ENCODE results near the gene IZUMO4.

Gene IZUMO4, protein sequence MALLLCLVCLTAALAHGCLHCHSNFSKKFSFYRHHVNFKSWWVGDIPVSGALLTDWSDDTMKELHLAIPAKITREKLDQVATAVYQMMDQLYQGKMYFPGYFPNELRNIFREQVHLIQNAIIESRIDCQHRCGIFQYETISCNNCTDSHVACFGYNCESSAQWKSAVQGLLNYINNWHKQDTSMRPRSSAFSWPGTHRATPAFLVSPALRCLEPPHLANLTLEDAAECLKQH

DNA sequence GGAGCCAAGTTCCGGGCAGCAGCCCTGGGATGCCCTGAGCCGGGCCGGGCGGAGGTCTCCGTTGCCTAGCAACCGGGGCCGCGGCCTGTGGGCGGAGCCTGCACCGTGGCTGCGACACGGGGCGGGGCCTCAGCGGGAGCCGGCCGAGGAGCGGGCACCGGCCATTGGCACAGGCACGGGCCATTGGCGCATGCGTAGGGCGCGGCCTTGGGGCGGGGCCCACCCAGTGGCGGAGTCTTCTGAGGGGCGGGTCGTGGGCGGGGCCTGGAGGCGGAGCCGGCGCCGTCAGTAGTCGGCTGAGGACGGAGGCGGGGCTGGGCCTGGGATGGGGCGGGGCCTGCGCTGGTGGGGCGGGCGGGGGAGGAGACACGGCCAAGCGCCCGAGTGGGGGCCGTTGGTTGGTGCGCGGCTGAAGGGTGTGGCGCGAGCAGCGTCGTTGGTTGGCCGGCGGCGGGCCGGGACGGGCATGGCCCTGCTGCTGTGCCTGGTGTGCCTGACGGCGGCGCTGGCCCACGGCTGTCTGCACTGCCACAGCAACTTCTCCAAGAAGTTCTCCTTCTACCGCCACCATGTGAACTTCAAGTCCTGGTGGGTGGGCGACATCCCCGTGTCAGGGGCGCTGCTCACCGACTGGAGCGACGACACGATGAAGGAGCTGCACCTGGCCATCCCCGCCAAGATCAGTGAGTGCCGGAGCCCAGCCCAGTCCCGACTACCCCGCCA is at the start of gene IZUMO4:
TSS of gene IZUMO4 (plus strand) at position 436 of the 723 bp plus-strand sequence. CDS start at position 467, 31 bp downstream.
- DNase-seq = peak; percentile 100

DNA sequence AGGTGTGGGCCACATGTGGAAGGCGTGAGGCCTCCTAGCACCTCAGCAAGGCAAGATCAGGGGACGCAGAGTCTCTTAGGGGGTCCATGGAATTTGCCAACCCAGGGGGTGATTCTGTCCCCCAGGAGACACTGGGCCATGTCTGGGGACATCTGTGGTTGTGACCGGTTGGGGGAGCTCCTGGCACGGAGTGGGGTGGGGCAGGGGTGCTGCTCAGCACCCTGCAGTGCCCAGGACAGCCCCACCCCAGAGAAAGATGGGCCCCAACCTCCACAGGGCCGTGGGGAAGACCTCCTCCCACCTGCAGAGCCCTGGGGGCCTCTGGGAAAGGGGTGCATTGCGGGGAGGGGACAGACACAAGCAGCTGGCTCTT is 49.7 kb upstream of the IZUMO4 start:
- DNase-seq = no peak

DNA sequence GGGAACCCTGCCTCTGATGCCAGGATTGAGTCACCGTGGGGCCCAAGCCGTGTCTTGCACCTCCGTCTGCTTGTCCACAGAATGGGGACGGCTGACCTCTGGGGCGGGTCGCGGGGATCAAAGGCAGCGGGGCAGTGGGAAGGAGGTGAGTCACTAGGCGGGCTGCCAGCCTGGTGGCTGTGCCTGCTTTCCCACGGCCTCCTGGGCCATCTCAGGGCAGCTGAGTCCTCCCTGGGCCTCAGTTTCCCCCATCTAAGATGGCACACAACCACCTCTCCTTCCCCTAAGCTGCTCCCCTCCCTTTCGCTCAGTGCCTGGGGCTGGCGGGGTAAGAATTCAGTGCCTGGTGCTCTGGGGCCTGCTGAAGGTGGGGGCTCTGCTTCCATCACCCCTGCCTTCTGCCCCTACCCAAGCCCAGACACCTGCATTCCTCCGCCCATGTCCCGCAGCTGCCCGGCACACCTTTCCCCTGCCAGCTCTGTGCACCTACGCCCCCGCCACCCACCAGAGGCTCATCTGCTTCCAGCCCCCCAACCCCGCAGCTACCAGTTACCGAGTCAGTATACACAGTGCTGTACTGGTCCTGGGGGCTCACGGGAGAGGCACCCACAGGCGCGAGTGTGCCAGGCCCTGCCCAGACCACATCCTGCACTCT is 49.1 kb upstream of the IZUMO4 start:
- DNase-seq = no peak

DNA sequence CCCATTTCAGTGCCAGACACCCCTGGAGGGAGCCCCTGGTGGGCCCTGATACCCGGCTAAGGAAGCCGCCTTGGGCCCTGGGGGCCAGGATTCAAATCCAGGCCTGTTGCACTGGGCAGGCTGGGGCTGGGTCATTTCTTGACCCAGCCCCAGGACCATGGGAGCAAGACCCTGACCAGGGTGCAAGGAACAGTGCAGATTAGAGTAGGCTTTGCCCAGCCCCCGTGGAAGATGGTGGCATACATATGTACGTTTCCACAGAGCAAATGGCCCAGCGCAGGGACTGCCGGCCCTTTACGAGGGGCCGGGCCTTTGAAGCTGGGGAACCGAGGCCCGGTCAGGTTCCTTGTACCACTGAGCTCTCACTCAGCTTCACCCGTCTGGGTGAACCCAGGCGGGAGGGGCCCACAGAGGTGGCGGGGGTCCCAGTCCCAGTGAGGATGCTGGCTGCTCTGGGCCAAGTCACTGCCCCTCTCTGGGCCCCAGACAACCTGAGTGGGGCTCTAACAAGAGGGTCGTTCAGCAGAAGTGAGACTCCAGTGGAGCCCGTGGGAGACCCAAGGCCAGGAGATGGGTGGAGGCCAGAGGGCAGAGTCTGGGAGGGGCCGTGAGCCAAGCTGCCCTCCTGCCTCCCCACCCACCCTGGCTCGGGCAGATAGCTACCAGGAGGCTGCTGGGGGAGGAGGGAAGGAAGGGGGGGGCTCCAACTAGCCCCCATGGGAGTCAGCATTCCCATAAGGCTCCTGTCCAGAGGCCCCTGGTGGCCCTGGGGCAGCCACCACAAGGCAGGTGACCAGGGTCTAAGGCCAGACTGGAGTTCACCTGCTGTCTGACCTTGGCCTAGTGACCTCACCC is 48.4 kb upstream of the IZUMO4 start:
- no peak for DNase-seq

DNA sequence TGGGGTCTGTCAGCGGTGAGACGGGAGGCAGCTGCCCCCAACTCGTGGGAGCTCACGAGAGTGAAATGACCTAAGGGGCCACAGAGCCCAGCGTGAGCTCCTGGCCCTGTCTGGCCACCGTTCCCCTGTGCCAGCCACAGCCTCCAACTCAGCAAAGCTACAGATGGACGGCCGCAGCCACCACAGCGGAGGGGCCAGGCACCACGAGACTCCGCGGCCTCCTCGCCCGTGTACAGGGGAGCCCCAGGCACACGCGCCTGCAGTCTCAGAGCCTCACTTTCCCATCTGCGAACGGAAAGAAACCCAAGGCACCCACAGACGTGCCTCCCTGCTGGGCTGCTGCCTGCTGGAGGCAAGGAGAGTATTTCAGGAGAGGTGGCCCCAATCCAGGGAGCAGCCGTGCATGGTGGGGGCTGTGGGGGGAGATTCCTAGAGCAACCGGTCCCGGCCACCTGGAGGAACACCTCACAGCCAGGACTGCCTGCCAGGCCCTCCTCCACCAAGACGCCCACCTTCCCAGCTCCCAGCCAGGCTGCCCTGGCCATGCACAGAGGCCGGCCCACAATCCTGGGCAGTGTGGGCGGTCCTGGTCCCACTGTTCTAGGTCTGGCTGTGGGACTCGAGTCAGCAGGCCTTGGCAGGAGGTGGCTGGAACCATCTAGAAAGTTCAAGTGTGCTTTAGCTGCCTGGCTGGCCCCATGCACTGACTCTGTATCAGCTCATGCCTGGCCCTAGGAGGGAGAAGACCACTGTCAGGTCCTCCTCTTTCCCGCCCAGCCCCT is 47.6 kb upstream of the IZUMO4 start:
- DNase-seq = no peak

DNA sequence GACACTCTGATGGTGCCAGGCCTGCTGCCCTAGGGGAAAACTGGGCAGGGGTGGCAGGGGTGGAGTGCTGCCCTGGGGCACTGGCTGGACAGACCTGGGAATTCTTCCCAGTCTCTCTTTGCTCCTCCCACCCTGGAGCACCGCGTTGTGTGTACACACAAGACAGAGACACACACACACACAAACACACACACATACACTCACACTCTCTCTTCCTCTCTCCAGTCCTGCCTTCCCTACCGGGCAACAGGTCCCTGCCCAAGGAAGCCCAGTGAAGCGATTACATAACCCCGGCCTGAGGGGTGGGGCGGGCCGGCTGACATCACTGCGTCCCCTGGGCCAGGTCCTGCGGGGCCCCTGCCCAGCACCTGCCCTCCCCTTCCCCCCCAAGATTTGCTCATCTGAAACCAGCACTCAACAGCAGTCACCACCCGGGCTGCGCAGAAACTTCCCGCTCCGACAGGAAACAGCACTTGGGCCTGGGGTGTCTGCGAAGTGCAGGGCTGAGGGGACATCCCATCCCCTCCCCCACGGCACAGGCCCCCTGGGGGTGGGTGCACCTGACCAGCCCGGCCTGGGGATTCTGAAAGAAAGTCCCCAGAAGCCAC is 46.9 kb upstream of the IZUMO4 start:
- DNase-seq = peak; percentile 53 to 64

DNA sequence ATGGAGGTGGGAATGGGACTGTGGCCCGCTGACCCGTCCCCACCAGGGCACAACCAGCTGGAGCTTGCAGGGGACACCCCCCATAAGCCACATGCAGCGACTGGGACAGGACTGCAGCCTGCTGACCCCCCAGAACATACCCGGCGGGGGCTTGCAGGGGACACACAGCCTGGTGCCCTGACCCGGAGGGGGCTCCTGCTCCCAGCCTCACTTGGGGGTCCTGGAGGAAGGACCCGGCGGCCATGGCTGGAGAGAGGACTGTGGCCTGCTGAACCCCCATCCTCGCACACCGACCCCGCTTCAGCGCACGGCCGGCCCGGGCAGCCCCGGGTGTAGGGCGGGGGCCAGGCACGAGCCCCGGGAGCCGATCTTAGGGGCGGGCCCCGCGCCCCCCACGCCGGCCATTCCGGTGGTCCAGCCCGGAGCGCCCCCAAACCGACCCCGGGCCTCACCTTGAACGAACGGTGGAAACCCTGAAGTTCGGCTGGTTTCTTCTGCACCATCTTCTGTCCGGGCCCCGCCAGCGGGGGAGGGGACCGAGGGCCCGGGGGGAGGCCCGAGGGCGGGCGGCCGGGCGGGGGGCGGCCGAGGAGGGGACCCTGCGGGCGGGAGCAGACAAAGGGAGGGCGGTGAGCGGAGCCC is 46.2 kb upstream of the IZUMO4 start:
- DNase-seq = no peak

DNA sequence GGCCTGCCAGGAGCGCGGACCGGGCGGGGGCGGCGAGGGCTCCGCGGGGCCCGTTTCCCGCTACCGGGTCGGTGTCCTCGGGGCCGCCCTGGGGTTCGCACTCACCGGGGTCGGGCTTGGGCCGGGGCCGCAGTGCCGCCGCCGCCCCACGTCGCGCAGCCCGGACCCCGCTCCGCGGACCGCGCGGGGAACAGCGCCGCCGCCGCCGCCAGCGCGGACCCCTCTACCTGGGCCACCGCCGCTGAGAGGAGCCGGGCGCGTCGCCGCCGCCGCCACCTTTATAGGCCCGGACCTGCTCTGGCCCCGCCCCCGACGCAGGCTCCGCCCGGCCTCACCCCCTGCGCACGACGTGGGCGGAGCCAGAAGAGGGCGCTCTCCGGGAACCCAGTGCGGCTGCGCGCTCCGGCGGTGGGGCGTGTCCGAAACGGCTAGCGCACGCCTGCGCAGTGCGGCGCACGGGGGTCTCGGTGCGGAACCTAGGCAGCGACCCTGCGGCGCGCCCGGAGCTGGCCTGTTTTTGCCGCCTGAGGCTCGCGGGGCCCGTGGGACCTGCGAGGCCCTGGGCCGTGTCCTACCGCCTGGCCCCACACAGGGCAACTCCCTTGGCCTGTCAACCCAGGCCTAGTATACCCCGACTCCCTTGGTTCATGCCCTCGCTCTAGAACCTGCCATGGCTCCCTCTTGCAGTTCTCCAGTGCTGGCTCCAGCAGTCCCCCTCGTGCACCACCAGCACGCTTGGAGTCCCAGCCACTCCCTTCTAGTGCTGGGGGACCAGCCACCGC is 45.5 kb upstream of the IZUMO4 start, which contains the start of gene MKNK2:
TSS of gene MKNK2 (minus strand) at position 254 of the 782 bp plus-strand sequence. CDS start 393 bp downstream, outside the sequence.
- DNase-seq = peak; percentile 96 to 97

DNA sequence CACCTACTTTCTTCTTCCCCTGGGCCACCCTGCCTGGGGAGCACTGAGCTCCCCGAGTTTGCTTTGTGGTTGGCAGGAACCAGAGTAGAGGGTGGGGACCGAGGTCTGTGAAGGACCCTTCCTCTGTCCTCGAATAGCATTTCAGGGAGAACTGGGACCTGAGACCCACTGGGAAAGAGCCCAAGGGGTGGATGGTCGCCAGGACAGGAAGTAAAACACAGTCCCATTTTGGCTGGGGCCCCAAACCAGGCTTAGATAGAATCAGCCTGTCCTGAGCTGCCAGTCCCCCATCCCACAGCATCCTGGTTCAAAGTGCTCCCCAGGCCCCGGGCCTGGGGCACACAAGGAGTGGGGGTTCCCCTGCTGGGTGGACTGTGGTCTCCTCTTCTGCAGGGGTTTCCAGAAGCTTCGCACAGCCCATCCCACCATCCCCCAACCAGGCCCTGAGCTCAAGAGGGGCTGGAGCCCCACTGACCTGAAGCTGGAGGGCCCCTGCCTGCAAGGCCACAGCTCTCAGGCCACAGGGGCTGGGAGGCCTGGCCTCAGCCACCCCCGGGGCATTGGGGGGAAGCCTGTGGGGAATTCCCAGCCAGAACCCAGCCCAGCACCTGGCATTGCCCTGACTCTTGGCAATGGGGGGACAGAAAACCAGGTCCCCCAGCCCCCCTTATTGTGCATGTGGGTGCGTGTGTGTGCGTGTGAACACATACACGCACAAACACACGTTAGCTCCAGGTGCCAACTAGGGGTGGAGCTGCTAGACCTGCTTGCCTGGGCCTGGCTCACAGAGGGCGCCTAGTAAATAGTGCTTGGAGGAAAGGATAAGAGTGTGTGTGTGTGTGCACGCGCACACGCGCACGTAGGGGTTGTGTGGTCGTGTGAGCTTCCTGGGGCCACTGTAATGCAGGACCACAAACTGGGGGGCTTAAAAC is 44.7 kb upstream of the IZUMO4 start:
- DNase-seq = peak in 1 of 2 donors; percentile 38

DNA sequence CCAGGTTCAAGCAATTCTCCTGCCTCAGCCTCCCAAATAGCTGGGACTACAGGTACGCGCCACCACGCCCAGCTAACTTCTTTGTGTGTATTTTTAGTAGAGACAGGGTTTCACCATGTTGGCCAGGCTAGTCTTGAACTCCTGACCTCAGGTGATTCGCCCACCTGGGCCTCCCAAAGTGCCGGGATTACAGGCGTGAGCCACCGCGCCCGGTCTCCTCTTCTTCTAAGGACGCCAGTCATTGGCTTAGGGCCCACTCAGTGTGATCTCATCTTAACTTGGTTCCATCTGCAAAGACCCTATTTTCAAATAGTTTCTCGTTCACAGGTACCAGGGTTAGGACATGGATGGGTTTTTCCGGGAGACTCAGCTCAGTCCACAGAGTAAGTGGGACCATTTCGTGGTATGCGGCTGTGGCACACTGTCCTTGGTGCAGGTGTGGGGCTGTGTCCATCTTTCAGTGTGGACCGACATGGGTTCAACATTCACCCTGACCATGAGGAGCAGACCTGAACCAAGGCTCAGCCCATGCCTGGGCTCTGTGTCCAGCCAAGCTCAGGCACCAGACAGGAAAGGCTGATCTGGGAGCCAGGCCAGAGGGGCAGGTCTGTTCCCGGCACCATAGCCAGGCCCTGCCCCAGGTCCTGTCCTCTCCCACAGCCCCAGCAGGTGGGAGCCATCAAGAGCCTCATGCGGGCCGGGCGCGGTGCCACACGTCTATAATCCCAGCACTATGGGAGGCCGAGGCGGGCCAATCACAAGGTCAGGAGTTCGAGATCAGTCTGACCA is 42.9 kb upstream of the IZUMO4 start:
- DNase-seq = no peak

DNA sequence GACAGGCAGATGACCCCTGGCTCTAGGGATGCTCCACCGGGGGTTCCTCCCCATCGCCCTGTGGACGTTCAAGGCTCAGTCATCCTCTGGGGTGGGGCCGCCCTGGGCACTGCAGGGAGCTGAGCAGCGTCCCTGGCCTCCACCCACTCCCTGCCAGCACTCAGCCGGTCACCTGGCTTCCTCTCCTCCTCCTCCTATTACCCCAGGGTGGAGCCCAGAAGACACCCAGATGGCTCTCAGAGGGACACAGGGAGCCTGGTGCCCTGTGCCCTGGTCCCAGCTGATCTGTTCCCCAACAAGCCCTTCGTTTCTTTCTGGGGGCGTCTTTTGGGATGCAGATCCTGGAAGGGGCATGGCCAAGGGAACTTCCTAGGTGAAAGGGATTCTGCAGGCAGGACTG is 42.0 kb upstream of the IZUMO4 start:
- DNase-seq = no peak

DNA sequence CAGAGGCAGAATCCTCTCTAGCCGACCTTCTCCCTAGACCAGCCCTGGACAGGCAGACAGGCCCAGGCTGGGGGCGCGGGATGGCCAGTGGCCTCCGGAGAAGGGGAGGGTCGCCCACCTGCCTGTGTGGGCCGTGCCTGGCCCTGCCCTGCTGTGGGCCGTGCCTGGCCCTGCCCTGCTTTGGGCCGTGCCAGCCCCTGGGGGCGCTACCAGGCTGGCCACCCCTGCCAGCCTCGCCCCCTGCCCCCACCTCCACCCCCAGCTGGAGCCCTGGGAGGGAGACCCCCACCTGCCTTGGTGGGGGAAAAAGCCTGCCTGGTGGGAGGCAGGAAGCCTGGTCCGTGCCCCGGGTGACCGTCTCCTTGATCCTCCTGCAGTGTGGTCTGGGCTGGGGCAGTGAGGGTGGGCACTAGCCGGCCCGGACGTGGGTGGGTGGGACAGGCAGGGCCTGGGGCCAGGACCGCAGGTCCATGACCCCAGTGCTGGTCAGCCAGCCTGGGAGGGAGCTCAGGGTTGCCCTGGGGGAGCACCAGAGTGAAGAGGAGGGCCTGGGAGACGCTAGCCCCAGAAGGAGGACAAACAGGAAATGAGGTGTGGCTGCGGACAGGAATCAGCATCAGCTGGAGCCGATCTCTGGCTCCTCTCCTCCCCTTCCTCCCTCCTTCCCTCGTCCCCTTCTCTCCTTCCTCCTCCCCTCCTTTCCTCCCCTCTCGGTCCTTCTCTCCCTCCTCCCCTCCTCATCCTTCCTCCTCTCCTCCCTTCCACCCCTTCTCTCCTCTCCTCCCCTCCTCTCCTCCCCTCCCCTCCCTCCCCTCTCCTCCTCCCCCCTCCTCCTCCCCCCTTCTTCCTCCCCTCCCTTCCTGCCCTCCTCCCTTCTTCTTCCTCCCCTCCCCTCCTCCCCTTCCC is 40.5 kb upstream of the IZUMO4 start:
- DNase-seq = no peak

DNA sequence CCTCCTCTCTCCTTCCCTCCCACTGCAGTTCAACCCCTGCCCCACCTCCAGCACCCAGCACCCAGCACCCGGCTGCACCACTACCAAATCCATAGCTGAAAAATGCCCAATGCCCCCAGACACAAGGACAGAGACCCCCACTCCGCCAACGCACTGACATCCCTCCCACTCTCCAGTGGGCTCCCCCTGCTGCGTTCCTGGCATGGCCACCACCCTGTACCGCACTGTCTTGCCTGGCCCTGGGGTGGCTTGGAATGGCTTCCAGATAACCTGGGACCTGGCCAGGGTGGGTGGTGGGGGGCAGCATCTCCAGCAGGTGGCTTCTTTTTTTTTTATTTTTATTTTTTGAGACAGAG is 39.9 kb upstream of the IZUMO4 start:
- no peak for DNase-seq

DNA sequence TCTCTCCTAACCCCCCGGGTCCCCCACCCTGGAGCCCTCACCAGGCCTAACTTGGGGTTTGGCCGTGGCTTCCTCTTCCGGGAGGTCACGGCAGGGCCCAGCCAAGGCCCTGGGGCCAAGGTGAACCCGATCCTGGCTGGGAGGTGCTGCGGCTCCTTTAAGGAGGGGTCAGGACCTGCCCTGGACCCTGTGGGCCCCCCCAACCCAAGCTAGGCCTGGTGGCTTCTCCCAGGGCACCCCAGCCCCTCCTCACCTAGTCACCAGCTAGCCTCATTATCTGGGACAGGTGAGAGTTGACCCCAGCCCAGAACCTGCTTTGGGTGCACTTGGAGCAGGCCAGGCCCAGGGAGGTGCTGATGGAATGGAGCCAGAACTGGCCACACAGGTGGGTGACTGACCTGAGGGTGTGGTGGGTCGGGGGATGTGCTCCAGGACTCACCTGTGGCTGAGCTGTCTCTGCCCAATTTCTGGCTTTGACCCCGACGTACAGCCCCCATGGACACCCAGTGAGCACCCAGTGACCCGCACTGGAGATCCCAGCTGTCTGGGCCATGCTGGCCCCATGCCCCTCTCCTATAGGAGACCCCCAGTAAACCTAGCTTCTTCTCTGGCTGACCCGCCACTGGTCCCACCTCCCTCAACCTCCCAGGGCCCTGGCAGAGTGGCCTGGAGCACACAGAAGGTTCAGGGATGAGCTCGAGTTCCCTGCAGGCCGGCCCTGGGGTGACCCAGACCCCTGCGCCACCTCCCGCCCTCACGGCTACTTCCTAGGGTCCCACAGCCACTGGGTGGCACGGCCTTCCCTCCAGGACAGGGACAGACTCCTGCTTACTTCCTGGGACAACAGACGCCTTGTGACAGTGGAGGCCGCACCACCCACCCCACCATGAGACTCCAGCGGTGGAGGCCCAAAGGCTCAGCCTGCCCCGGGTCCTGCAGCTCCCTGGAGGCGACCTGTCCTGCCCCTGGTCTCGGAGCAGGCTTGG is 38.9 kb upstream of the IZUMO4 start:
- DNase-seq = no peak

DNA sequence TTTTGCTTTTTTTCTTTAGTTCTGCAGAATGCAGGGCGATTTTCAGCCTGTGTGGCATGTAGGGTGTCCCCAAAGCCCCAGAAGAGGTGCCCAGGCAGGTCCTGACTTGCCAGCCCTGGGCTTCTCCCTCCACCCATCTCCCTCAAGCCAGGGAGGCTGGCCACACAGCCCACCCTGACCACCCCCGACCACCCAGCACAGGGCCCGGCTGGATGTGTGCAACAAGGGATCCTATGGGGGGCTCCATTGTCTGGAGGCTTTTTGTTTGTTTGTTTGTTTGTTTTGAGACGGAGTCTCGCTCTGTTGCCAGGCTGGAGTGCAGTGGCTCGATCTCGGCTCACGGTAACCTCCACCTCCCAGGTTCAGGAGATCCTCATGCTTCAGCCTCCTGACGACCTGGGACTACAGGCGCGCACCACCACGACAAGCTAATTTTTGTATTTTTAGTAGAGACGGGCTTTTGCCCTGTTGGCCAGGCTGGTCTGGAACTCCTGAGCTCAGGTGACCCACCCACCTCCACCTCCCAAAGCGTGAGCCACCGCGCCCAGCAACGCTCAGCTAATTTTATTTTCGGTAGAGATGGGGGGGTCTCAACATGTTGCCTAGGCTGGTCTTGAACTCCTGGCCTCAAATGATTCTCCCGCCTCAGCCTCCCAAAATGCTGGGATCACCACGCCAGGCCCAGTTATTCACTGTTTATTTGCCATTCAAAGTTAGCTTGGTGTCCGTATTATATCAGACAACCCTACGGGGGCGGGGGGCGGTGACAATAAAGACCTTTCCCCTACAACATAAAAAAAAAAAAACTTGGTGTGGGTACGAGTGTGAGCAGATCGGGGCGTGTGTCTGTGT is 37.9 kb upstream of the IZUMO4 start:
- DNase-seq = no peak

Data from activated CD4-positive, alpha-beta T cell treated with anti-CD3 and anti-CD28 coated beads for 4 hours (primary cell).